ENCODE measurements around the gene TBX10. TPM values are rescaled to one million over a fixed set of nuclear protein-coding genes. Genes with fewer than 3 reads are reported as not detected.

Gene TBX10
- polyA plus RNA-seq, 1 donor (not counting 4 experiments of a cell fraction or from before 2014, with no cell fraction given): not detected

DNA sequence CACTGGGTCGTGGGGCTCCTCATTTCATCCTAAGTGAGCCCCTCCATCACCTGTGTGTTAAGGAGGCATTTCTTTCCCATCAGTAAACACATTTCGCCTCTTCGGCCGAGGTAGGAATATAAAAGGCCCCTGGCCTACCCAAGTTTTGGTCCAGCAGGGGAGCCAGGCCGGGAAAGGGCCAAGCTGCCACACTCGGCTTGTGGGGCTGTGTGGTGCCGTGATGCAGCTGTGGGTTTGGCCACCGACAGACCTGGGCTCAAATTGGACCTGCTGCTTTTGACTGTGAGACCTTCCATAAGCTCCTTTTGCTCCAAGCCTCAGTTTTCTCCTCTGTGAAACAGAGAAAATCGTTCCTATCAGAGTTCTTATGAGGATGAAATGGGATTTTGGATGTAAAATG lies 32.1 kb downstream of the TBX10 start:
- FAIRE-seq (no peak), DNase-seq (ENCODE audit: low read depth, low spot score) (no peak)
- peak overlapping the region; percentile 94 to 100 (median 95) for H3K4me3 ChIP-seq (ENCODE audit: control insufficient read depth in 2 of 3, extremely low read depth in 1 of 3, insufficient read depth in 2 of 3, low read depth in 1 of 3, low read length in 3 of 3)
- peaks cover 17 to 24% of the 10 kb centered on the region in 2 experiments for H3K36me3 ChIP-seq (ENCODE audit: control insufficient read depth in 2 of 2, extremely low read depth in 1 of 2, insufficient read depth in 2 of 2, low read length in 2 of 2)
- peak overlapping the region; percentile 80 for H3K27ac ChIP-seq (ENCODE audit: control insufficient read depth, insufficient read depth, low read length)
- H3K79me2 ChIP-seq (ENCODE audit: control insufficient read depth, insufficient read depth, low read length): peaks cover 17% of the 10 kb centered on the region
- no peaks in the 10 kb centered on the region for H3K27me3 ChIP-seq (ENCODE audit: control insufficient read depth, extremely low read depth, insufficient read depth, low read length)
- H3K9ac ChIP-seq (ENCODE audit: control insufficient read depth, extremely low read depth, insufficient read depth, low read length): peak overlapping the region; percentile 94
- TF ChIP-seq, protein P1, sequence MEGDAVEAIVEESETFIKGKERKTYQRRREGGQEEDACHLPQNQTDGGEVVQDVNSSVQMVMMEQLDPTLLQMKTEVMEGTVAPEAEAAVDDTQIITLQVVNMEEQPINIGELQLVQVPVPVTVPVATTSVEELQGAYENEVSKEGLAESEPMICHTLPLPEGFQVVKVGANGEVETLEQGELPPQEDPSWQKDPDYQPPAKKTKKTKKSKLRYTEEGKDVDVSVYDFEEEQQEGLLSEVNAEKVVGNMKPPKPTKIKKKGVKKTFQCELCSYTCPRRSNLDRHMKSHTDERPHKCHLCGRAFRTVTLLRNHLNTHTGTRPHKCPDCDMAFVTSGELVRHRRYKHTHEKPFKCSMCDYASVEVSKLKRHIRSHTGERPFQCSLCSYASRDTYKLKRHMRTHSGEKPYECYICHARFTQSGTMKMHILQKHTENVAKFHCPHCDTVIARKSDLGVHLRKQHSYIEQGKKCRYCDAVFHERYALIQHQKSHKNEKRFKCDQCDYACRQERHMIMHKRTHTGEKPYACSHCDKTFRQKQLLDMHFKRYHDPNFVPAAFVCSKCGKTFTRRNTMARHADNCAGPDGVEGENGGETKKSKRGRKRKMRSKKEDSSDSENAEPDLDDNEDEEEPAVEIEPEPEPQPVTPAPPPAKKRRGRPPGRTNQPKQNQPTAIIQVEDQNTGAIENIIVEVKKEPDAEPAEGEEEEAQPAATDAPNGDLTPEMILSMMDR (optimal IDR thresholded peaks at IDR 0.05 in 1 of 3, IDR thresholded peaks at IDR 0.05 in 1 of 3, conservative IDR thresholded peaks at IDR 0.05 in 1 of 3; ENCODE audit: extremely low read depth in 1 of 3, insufficient read depth in 2 of 3, low read length in 3 of 3): no peak
- TF ChIP-seq EZH2 (IDR thresholded peaks at IDR 0.05; ENCODE audit: low read length): no peak
- H3K4me1 ChIP-seq (ENCODE audit: control insufficient read depth, extremely low read depth, insufficient read depth, low read length): peaks cover 10% of the 10 kb centered on the region
- no peaks in the 10 kb centered on the region for H3K9me1 ChIP-seq (ENCODE audit: control insufficient read depth, extremely low read depth, insufficient read depth, low read length)
- peak overlapping the region; percentile 84 for H3K4me2 ChIP-seq (ENCODE audit: control insufficient read depth, extremely low read depth, insufficient read depth, low read depth, low read length)
- dilution Hi-C loops (cut with MboI; ENCODE audit: extremely low pct_ligation_motif_present, low sequenced_read_pairs): no loop called here
- peak overlapping the region; percentile 86 for H2AFZ ChIP-seq (ENCODE audit: control insufficient read depth, low read length)
- no peaks in the 10 kb centered on the region for H4K20me1 ChIP-seq (ENCODE audit: control insufficient read depth, extremely low read depth, insufficient read depth, low read length)
- no peaks in the 10 kb centered on the region for H3K9me3 ChIP-seq (ENCODE audit: control insufficient read depth, low read depth, low read length)

DNA sequence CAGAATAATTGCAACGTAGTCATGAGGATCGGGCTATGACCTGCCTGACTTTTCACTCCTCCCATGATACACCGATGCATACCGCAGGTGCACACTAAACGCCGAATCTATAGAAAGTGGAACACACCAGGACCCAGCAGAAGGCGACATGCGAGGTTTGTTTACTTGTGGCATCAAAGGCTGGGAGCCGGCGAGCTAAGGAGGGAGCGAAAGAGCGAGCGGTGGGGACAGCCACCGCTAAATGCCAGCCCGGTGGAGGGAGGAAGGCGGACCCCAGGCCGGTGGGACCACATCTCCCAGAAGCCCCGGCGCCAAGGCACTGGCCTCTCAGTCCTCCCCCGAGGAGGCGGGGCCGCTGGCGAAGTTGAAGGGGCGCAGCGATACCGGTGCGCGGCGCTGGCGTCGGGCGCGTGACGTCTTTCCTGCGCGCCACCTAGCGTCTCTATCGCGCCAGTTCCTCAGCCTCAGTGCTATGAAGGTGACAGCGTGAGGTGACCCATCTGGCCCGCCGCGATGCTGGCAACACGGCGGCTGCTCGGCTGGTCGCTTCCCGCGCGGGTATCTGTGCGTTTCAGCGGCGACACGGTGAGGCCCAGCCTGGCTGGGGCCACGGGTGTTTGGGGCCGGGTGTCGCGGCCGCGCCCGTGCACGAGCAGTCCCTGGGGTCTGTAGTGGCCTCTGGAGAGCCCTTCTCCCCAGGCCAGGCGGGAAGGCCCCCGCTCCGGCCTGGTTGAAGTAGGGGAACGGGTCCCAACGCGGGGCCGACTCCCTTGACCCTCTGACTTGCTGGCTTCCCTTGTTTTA lies 32.9 kb downstream of the TBX10 start, which contains the start of gene NDUFV1:
TSS of gene NDUFV1 (plus strand) at position 445 of the 804 bp plus-strand sequence. CDS start at position 514, 69 bp downstream.
- H3K36me3 ChIP-seq (ENCODE audit: control insufficient read depth in 2 of 2, extremely low read depth in 1 of 2, insufficient read depth in 2 of 2, low read length in 2 of 2): peaks cover 17% of the 10 kb centered on the region in 2 experiments
- no peaks in the 10 kb centered on the region for H3K27me3 ChIP-seq (ENCODE audit: control insufficient read depth, extremely low read depth, insufficient read depth, low read length)
- peak within 1 kb of the TSS; percentile 94 for H3K9ac ChIP-seq (ENCODE audit: control insufficient read depth, extremely low read depth, insufficient read depth, low read length)
- H2AFZ ChIP-seq (ENCODE audit: control insufficient read depth, low read length): peak within 1 kb of the TSS; percentile 88
- H3K9me3 ChIP-seq (ENCODE audit: control insufficient read depth, low read depth, low read length): no peaks in the 10 kb centered on the region
- H3K4me2 ChIP-seq (ENCODE audit: control insufficient read depth, extremely low read depth, insufficient read depth, low read depth, low read length): peak within 1 kb of the TSS; percentile 84
- peak within 1 kb of the TSS; percentile 94 to 100 (median 95) for H3K4me3 ChIP-seq (ENCODE audit: control insufficient read depth in 2 of 3, extremely low read depth in 1 of 3, insufficient read depth in 2 of 3, low read depth in 1 of 3, low read length in 3 of 3)
- dilution Hi-C loops (cut with MboI; ENCODE audit: extremely low pct_ligation_motif_present, low sequenced_read_pairs): no loop called here
- FAIRE-seq: no peak
- H3K27ac ChIP-seq (ENCODE audit: control insufficient read depth, insufficient read depth, low read length): peak within 1 kb of the TSS; percentile 80
- peaks cover 10% of the 10 kb centered on the region for H3K4me1 ChIP-seq (ENCODE audit: control insufficient read depth, extremely low read depth, insufficient read depth, low read length)
- DNase-seq (ENCODE audit: low read depth, low spot score): no peak
- no peaks in the 10 kb centered on the region for H4K20me1 ChIP-seq (ENCODE audit: control insufficient read depth, extremely low read depth, insufficient read depth, low read length)
- peaks cover 17% of the 10 kb centered on the region for H3K79me2 ChIP-seq (ENCODE audit: control insufficient read depth, insufficient read depth, low read length)
- TF ChIP-seq, protein P1 (optimal IDR thresholded peaks at IDR 0.05 in 1 of 3, IDR thresholded peaks at IDR 0.05 in 1 of 3, conservative IDR thresholded peaks at IDR 0.05 in 1 of 3; ENCODE audit: extremely low read depth in 1 of 3, insufficient read depth in 2 of 3, low read length in 3 of 3): peak; percentile 41 to 75 (median 67)
- TF ChIP-seq EZH2 (IDR thresholded peaks at IDR 0.05; ENCODE audit: low read length): no peak
- no peaks in the 10 kb centered on the region for H3K9me1 ChIP-seq (ENCODE audit: control insufficient read depth, extremely low read depth, insufficient read depth, low read length)

All from keratinocyte (primary cell).